ENCODE results near the gene ABCC1. TPM values are rescaled to one million over a fixed set of nuclear protein-coding genes. Genes with fewer than 3 reads are reported as not detected.

The ABCC1 gene
- total RNA-seq, 1 donor from 2014 or later = 47.9 TPM

GRCh38 chr16:16095646-16096045 lies 146.2 kb downstream of the ABCC1 start:
- no peaks in the 10 kb centered on the region for H3K27me3 Mint-ChIP-seq (ENCODE audit: low read depth)
- TF ChIP-seq CTCF (IDR thresholded peaks at IDR 0.05) = no peak
- no peak for DNase-seq (ENCODE audit: low spot score)
- H3K4me1 Mint-ChIP-seq (ENCODE audit: low read depth) = peaks cover 41% of the 10 kb centered on the region
- no peaks in the 10 kb centered on the region for H3K9me3 Mint-ChIP-seq (ENCODE audit: low read depth)
- peak overlapping the region; percentile 82 for H3K27ac Mint-ChIP-seq (ENCODE audit: unreplicated experiment)
- no peak overlapping the region for H3K4me3 Mint-ChIP-seq (ENCODE audit: unreplicated experiment)
- peaks cover 19% of the 10 kb centered on the region for H3K36me3 Mint-ChIP-seq (ENCODE audit: low read depth)

GRCh38 chr16:16096121-16096857 lies 146.9 kb downstream of the ABCC1 start:
- Mint-ChIP-seq H3K4me1 (ENCODE audit: low read depth) (peaks cover 41% of the 10 kb centered on the region), H3K27ac (ENCODE audit: unreplicated experiment) (peak overlapping the region; percentile 82), H3K4me3 (ENCODE audit: unreplicated experiment) (peak overlapping the region; percentile 14), H3K36me3 (ENCODE audit: low read depth) (peaks cover 17% of the 10 kb centered on the region), H3K9me3 (ENCODE audit: low read depth) (no peaks in the 10 kb centered on the region), H3K27me3 (ENCODE audit: low read depth) (no peaks in the 10 kb centered on the region)
- peak; percentile 77 for TF ChIP-seq CTCF (IDR thresholded peaks at IDR 0.05)
- no peak for DNase-seq (ENCODE audit: low spot score)

DNA sequence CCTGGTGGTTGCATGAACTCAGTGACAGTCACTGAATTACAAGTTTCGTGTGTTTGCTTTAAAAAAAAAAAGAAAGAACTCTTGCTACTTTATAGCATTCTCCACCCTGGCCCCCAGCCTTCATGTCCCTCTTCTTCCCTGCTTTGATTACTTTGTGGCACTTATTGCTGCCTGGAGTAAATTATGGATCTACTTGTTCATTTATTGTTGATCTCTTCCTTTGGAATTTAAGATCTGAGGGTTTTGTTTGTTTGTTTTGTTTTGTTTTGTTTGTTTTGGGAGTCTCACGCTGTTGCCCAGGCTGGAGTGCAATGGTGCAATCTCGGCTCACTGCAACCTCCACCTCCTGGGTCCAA lies 147.4 kb downstream of the ABCC1 start:
- peaks cover 17% of the 10 kb centered on the region for H3K36me3 Mint-ChIP-seq (ENCODE audit: low read depth)
- TF ChIP-seq CTCF (IDR thresholded peaks at IDR 0.05) = no peak
- DNase-seq (ENCODE audit: low spot score) = no peak
- peak overlapping the region; percentile 82 for H3K27ac Mint-ChIP-seq (ENCODE audit: unreplicated experiment)
- H3K4me1 Mint-ChIP-seq (ENCODE audit: low read depth) = peaks cover 41% of the 10 kb centered on the region
- no peaks in the 10 kb centered on the region for H3K27me3 Mint-ChIP-seq (ENCODE audit: low read depth)
- H3K9me3 Mint-ChIP-seq (ENCODE audit: low read depth) = no peaks in the 10 kb centered on the region
- H3K4me3 Mint-ChIP-seq (ENCODE audit: unreplicated experiment) = no peak overlapping the region

DNA sequence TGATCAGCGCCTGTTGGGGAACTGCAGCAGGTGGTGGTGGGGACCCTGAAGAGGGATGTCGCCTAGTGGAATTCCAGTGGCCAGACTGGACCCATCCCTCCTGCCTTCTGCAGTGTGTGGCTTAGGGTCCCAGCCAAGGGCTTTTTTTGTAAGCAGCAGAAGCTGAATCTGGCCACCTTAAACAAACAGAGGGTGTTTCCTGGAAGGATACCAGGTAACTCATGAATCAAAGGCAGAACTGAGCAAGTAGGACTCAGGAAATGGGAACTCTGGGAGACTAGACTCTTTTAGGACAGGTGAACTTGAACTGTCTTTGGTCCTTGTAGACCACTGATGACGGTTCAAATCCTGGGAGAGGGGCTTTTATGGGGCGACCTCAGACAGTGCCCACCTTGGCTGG lies 149.9 kb downstream of the ABCC1 start:
- Mint-ChIP-seq H3K4me3 (ENCODE audit: unreplicated experiment) (no peak overlapping the region), H3K27ac (ENCODE audit: unreplicated experiment) (no peak overlapping the region), H3K27me3 (ENCODE audit: low read depth) (no peaks in the 10 kb centered on the region), H3K36me3 (ENCODE audit: low read depth) (peaks cover 24% of the 10 kb centered on the region), H3K9me3 (ENCODE audit: low read depth) (no peaks in the 10 kb centered on the region), H3K4me1 (ENCODE audit: low read depth) (peaks cover 25% of the 10 kb centered on the region)
- no peak for TF ChIP-seq CTCF (IDR thresholded peaks at IDR 0.05)
- DNase-seq (ENCODE audit: low spot score) = no peak

DNA sequence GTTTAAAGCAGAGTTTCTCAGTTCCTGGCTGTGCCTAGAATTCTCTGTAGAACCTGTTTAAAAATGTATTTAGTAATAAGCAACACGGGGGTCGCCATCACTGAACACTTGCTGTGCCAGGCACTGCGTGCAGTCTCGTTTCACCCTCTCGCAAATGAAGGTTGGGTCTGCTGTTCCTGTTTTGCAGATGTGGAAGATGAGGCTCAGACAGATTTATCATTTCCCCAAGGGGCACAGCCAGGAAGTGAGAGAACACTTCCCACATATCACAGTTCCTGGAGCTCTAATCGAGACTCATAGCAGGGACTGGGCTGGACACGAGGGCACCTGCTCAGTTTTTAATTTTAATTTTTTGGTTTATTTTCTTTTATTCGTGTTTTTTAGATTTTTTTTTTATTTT lies 151.2 kb downstream of the ABCC1 start:
- peaks cover 21% of the 10 kb centered on the region for H3K4me1 Mint-ChIP-seq (ENCODE audit: low read depth)
- no peaks in the 10 kb centered on the region for H3K9me3 Mint-ChIP-seq (ENCODE audit: low read depth)
- no peak for DNase-seq (ENCODE audit: low spot score)
- peaks cover 28% of the 10 kb centered on the region for H3K36me3 Mint-ChIP-seq (ENCODE audit: low read depth)
- H3K4me3 Mint-ChIP-seq (ENCODE audit: unreplicated experiment) = no peak overlapping the region
- no peaks in the 10 kb centered on the region for H3K27me3 Mint-ChIP-seq (ENCODE audit: low read depth)
- no peak for TF ChIP-seq CTCF (IDR thresholded peaks at IDR 0.05)
- H3K27ac Mint-ChIP-seq (ENCODE audit: unreplicated experiment) = no peak overlapping the region

Data from chondrocyte (in vitro differentiated cells).